Caco-2 (cell line): ENCODE results near the gene HOXB8. TPM values are rescaled to one million over a fixed set of nuclear protein-coding genes. Genes with fewer than 3 reads are reported as not detected.

Experiments
- BruUV-seq: library from RNA; stranded (reverse); fragments of 400-500 nt; replicated peaks from 2 replicates; lab custom pipeline; 2021; lab: Mats Ljungman, UMichigan
- CTCF ChIA-PET: fragments of 300-600 bp; sonication (Branson Sonifier 250); formaldehyde crosslinking; loops from one replicate; lab custom pipeline; 2022; ENCODE audit warnings: antibody characterized with exemption; lab: Charles Lee
- POLR2A ChIA-PET: fragments of 300-600 bp; sonication (Branson Sonifier 250); formaldehyde crosslinking; loops from one replicate; lab custom pipeline; 2022; ENCODE audit warnings: antibody characterized with exemption; lab: Charles Lee
- DNase-seq, 2 experiments: peaks; one replicate each; pipeline versions ENCODE4 v3.0.0 to v3.0.0-alpha.2; 2020 to 2022
- H3K27me3 ChIP-seq: replicated peaks from 2 replicates; pipeline ENCODE4 v1.6.0; 2011; ENCODE audit warnings: low read length; ENCODE audit not compliant: control insufficient read depth, insufficient read depth
- H3K36me3 ChIP-seq: 2 replicates; pipeline ENCODE4 v1.5.1; 2011; ENCODE audit warnings: low read length; ENCODE audit not compliant: control insufficient read depth, insufficient read depth
- H3K4me1 ChIP-seq: fragments of 250-450 bp; sonication (Bioruptor Pico); 2 replicates; pipeline ENCODE4 v1.5.1; 2020; ENCODE audit warnings: mild to moderate bottlenecking
- H3K4me3 ChIP-seq: 2 replicates; pipeline ENCODE4 v1.5.1; 2011; ENCODE audit warnings: low read depth, mild to moderate bottlenecking, control low read depth, low read length
- H3K9me3 ChIP-seq: fragments of 250-450 bp; sonication (Bioruptor Pico); 2 replicates; pipeline ENCODE4 v1.5.1; 2020; ENCODE audit warnings: mild to moderate bottlenecking, moderate library complexity
- H3K27ac Mint-ChIP-seq: one replicate; pipeline ENCODE4 v1.8.0; 2022; ENCODE audit warnings: mixed read lengths; ENCODE audit not compliant: unreplicated experiment
- H3K27me3 Mint-ChIP-seq: one replicate; pipeline ENCODE4 v1.8.0; 2022; ENCODE audit warnings: mixed read lengths; ENCODE audit not compliant: insufficient read depth, unreplicated experiment
- H3K36me3 Mint-ChIP-seq: one replicate; pipeline ENCODE4 v1.8.0; 2022; ENCODE audit warnings: mild to moderate bottlenecking, mixed read lengths; ENCODE audit not compliant: insufficient read depth, unreplicated experiment
- H3K4me1 Mint-ChIP-seq: one replicate; pipeline ENCODE4 v1.8.0; 2022; ENCODE audit warnings: low read depth, mixed read lengths; ENCODE audit not compliant: unreplicated experiment
- H3K4me3 Mint-ChIP-seq: one replicate; pipeline ENCODE4 v1.8.0; 2022; ENCODE audit warnings: mild to moderate bottlenecking, moderate library complexity, mixed read lengths; ENCODE audit not compliant: unreplicated experiment
- H3K9me3 Mint-ChIP-seq: one replicate; pipeline ENCODE4 v1.8.0; 2022; ENCODE audit warnings: mixed read lengths; ENCODE audit not compliant: unreplicated experiment
- intact Hi-C: fragments of 100-400 bp; cut with micrococcal nuclease; formaldehyde crosslinking; loops from one replicate; pipeline ENCODE4 v1.10.0; 2022; ENCODE audit not compliant: unreplicated experiment
- total RNA-seq: library from RNA; stranded (reverse); gene quantifications from 2 replicates; pipeline ENCODE4 v1.2.3, GENCODE V29; 2022
- TF ChIP-seq, protein P1 (sequence below), 2 experiments: fragments of 200-600 bp in 1 of 2; IDR thresholded peaks; 1 replicate in 1 of 2; 2 replicates in 1 of 2; pipeline versions ENCODE4 v1.5.1 to v1.8.0; 2011 to 2022; ENCODE audit warnings: antibody characterized with exemption in 1 of 2, control low read depth in 1 of 2, inconsistent platforms in 1 of 2, low read depth in 1 of 2, low read length in 1 of 2, mild to moderate bottlenecking in 1 of 2, moderate library complexity in 1 of 2; ENCODE audit not compliant: insufficient read depth in 1 of 2, severe bottlenecking in 1 of 2, unreplicated experiment in 1 of 2

The HOXB8 gene
- total RNA-seq, 1 experiment from 2014 or later: 1.2 TPM

DNA sequence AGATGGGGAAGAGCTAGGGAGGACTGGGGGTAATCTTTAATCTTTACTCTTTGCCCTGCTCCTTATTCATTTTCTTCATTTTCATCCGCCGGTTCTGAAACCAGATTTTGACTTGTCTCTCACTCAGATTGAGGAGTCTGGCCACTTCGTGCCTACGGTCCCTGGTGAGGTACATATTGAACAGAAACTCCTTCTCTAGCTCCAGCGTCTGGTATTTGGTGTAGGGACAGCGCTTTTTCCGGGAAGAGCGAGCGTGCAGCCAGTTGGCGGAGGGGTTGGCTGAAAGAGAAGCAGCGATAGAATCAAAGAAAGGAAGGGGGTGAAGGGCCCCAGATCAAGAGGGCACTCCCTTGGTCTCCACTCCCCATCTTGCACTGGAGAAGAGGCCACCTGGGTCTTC, 7.8 kb upstream of the HOXB8 start:
- peaks cover 36% of the 10 kb centered on the region for H3K27me3 ChIP-seq
- H3K4me1 ChIP-seq: peaks cover 16% of the 10 kb centered on the region
- intact Hi-C loops: no loop called here
- H3K4me3 ChIP-seq: no peak overlapping the region
- TF ChIP-seq, protein P1, sequence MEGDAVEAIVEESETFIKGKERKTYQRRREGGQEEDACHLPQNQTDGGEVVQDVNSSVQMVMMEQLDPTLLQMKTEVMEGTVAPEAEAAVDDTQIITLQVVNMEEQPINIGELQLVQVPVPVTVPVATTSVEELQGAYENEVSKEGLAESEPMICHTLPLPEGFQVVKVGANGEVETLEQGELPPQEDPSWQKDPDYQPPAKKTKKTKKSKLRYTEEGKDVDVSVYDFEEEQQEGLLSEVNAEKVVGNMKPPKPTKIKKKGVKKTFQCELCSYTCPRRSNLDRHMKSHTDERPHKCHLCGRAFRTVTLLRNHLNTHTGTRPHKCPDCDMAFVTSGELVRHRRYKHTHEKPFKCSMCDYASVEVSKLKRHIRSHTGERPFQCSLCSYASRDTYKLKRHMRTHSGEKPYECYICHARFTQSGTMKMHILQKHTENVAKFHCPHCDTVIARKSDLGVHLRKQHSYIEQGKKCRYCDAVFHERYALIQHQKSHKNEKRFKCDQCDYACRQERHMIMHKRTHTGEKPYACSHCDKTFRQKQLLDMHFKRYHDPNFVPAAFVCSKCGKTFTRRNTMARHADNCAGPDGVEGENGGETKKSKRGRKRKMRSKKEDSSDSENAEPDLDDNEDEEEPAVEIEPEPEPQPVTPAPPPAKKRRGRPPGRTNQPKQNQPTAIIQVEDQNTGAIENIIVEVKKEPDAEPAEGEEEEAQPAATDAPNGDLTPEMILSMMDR (IDR thresholded peaks at IDR 0.05; ENCODE audit: insufficient read depth in 1 of 2, low read depth in 1 of 2, low read length in 1 of 2, severe bottlenecking in 1 of 2, unreplicated experiment in 1 of 2): no peak
- ChIA-PET CTCF (interaction anchor here (0.6 to 2.2 kb wide), 4 partner anchors 10 to 299 kb away, joined by 3 to 9 read pairs (median 3); no protein-coding TSS in a partner anchor), POLR2A (no interaction called here)
- Mint-ChIP-seq H3K27ac (no peak overlapping the region), H3K4me1 (peaks cover 24% of the 10 kb centered on the region), H3K4me3 (no peak overlapping the region), H3K9me3 (no peaks in the 10 kb centered on the region), H3K36me3 (peaks cover 7% of the 10 kb centered on the region), H3K27me3 (peaks cover 63% of the 10 kb centered on the region)
- no TSS peak for BruUV-seq
- no peak for DNase-seq
- no peaks in the 10 kb centered on the region for H3K9me3 ChIP-seq
- H3K36me3 ChIP-seq: no peaks in the 10 kb centered on the region

DNA sequence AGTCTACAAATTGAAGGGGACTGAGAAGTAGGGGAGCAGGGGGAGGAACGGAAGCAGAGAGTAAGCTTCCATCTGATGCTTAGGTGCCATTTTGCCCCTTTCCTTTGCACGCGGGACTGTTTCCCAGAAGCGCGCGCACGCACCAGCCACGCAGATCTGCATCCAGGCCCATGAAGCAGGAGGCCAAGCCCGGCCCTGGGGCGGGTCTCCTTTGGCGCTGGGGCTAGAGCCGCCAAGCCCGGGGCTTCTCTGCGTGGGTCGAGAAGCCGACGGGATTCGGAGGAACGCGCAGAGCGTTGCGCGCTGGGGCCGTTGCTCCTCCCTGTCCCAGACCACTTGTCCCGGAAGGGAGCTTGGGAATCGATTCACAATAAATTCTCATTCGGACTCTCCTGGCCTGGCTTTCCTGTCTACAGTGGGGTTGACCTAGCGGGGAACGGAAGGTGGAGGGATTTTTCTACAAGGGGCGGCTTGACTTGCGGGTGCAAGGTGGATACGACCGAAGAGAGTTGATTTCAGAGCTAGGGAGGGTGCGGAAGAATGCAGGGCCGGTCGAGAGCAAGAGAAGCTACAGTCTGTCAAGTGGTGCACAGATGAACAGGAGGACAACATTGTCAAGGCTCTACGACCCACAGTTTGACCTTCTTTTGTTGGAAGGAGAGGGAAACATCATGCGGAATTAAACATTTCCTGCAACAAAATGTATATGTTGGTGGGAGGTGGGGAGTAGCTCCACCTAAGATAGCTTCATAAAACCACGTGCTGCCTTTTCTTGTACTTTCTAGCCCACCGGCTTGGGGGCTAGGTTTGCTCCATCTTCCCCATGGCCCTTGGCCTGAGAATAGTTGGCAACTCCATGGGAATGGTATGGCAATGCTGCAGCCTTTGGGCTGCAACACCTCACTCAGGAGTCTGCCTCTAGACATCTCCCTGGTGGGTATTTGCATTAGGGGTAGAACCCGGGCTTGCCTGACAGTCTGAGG, 6.6 kb upstream of the HOXB8 start:
- DNase-seq: no peak
- H3K27ac Mint-ChIP-seq: no peak overlapping the region
- peaks cover 7% of the 10 kb centered on the region for H3K36me3 Mint-ChIP-seq
- no peaks in the 10 kb centered on the region for H3K36me3 ChIP-seq
- intact Hi-C loops: no loop called here
- no peaks in the 10 kb centered on the region for H3K9me3 ChIP-seq
- peaks cover 29% of the 10 kb centered on the region for H3K27me3 ChIP-seq
- POLR2A ChIA-PET: no interaction called here
- H3K27me3 Mint-ChIP-seq: peaks cover 64% of the 10 kb centered on the region
- H3K9me3 Mint-ChIP-seq: no peaks in the 10 kb centered on the region
- BruUV-seq: no TSS peak
- H3K4me1 Mint-ChIP-seq: peaks cover 34% of the 10 kb centered on the region
- no peak overlapping the region for H3K4me3 ChIP-seq
- H3K4me3 Mint-ChIP-seq: no peak overlapping the region
- CTCF ChIA-PET: interaction anchor here (0.6 to 2.2 kb wide), 5 partner anchors 9 to 314 kb away, joined by 3 to 9 read pairs (median 4); no protein-coding TSS in a partner anchor
- TF ChIP-seq, protein P1 (IDR thresholded peaks at IDR 0.05; ENCODE audit: insufficient read depth in 1 of 2, low read depth in 1 of 2, low read length in 1 of 2, severe bottlenecking in 1 of 2, unreplicated experiment in 1 of 2): no peak
- H3K4me1 ChIP-seq: peaks cover 12% of the 10 kb centered on the region

DNA sequence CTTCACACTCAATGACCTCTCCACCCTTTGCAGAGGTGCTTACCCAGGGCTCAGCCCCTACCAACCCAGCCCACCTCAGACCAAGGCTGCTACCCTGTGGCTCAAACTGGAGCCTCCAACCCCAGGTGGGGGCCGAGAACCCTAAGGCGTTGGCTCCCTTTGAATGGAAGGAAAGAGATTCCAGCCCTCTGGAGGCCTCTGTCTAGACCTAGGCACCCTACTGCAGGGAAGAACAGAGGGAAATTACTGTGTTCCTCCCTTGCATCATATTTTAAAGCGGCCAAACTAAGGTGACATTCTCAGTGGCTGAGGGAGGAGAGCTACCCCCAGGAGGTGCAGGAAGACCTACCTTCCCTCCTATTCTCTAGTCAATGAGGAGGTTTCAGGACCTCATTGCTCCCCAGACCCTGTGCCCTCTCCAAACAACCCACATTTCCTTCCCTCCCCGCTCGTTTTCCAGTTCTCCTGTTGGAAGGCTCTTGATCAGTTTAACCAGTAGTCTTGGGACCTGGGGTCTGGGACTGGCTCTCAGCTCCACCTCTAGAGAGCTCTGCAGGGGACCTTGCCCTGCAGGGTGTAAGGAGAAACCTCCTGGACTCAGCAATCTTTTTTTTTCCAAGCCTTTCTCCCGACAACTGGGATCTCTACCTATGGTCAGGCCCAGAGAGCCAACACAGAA, 5.5 kb upstream of the HOXB8 start:
- H3K9me3 Mint-ChIP-seq: no peaks in the 10 kb centered on the region
- BruUV-seq: no TSS peak
- no peak overlapping the region for H3K27ac Mint-ChIP-seq
- peaks cover 9% of the 10 kb centered on the region for H3K4me1 ChIP-seq
- CTCF ChIA-PET: interaction anchor here (1.9 to 2.2 kb wide), 2 partner anchors 8 to 313 kb away, joined by 4 to 9 read pairs; no protein-coding TSS in a partner anchor
- H3K4me3 ChIP-seq: no peak overlapping the region
- H3K36me3 ChIP-seq: no peaks in the 10 kb centered on the region
- POLR2A ChIA-PET: no interaction called here
- H3K4me1 Mint-ChIP-seq: peaks cover 31% of the 10 kb centered on the region
- DNase-seq: no peak
- peaks cover 7% of the 10 kb centered on the region for H3K36me3 Mint-ChIP-seq
- no peak overlapping the region for H3K4me3 Mint-ChIP-seq
- no peaks in the 10 kb centered on the region for H3K9me3 ChIP-seq
- intact Hi-C loops: no loop called here
- TF ChIP-seq, protein P1 (IDR thresholded peaks at IDR 0.05; ENCODE audit: insufficient read depth in 1 of 2, low read depth in 1 of 2, low read length in 1 of 2, severe bottlenecking in 1 of 2, unreplicated experiment in 1 of 2): no peak
- H3K27me3 ChIP-seq: peaks cover 34% of the 10 kb centered on the region
- H3K27me3 Mint-ChIP-seq: peaks cover 67% of the 10 kb centered on the region
